Measurements from ENCODE around the gene SSTR3.

Gene SSTR3

DNA sequence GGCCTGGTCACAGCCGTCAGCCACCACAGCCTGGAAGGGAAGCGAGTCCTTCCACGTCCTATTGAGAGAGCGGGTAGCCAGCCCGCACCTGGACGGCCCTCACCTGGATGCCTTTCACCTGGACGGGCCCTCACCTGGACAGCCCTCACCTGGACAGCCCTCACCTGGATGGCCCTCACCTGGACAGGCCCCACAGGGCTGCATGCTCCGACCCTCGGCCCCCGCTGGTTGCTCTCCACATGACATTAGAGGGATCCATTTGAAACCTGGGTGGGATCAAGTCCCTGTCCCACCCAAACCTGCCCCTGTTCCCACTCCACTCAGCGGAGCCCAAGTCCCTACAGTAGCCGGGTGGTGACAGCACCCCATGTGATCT, 27.9 kb downstream of the SSTR3 start:
- TF ChIP-seq, protein P1, sequence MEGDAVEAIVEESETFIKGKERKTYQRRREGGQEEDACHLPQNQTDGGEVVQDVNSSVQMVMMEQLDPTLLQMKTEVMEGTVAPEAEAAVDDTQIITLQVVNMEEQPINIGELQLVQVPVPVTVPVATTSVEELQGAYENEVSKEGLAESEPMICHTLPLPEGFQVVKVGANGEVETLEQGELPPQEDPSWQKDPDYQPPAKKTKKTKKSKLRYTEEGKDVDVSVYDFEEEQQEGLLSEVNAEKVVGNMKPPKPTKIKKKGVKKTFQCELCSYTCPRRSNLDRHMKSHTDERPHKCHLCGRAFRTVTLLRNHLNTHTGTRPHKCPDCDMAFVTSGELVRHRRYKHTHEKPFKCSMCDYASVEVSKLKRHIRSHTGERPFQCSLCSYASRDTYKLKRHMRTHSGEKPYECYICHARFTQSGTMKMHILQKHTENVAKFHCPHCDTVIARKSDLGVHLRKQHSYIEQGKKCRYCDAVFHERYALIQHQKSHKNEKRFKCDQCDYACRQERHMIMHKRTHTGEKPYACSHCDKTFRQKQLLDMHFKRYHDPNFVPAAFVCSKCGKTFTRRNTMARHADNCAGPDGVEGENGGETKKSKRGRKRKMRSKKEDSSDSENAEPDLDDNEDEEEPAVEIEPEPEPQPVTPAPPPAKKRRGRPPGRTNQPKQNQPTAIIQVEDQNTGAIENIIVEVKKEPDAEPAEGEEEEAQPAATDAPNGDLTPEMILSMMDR (IDR thresholded peaks at IDR 0.05; ENCODE audit: extremely low read depth, missing control alignments), result no peak

GRCh38 chr22:37183432-37184379, 28.6 kb downstream of the SSTR3 start:
- TF ChIP-seq, protein P1 (IDR thresholded peaks at IDR 0.05; ENCODE audit: extremely low read depth, missing control alignments), result no peak
- DNase-seq (ENCODE audit: low spot score), result no peak

More for the DNA sequence above, 27.9 kb downstream of the SSTR3 start:
- DNase-seq (ENCODE audit: low spot score), result no peak

DNA sequence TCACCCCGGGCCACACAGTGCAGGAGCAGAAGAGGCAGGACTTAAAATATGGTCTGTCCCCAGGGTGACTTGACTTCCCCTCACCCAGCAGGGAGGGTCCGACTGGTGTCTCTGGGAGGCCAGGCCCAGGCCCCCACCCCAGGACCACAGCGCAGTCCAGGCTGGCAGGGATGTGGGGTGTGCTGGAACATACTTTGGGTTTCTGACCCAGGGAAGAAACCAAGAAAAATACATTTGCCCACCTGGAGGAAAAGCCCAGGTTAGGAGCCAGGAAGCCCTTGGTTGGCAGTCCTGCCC, 29.4 kb downstream of the SSTR3 start:
- TF ChIP-seq, protein P1 (IDR thresholded peaks at IDR 0.05; ENCODE audit: extremely low read depth, missing control alignments), result no peak
- no peak for DNase-seq (ENCODE audit: low spot score)

DNA sequence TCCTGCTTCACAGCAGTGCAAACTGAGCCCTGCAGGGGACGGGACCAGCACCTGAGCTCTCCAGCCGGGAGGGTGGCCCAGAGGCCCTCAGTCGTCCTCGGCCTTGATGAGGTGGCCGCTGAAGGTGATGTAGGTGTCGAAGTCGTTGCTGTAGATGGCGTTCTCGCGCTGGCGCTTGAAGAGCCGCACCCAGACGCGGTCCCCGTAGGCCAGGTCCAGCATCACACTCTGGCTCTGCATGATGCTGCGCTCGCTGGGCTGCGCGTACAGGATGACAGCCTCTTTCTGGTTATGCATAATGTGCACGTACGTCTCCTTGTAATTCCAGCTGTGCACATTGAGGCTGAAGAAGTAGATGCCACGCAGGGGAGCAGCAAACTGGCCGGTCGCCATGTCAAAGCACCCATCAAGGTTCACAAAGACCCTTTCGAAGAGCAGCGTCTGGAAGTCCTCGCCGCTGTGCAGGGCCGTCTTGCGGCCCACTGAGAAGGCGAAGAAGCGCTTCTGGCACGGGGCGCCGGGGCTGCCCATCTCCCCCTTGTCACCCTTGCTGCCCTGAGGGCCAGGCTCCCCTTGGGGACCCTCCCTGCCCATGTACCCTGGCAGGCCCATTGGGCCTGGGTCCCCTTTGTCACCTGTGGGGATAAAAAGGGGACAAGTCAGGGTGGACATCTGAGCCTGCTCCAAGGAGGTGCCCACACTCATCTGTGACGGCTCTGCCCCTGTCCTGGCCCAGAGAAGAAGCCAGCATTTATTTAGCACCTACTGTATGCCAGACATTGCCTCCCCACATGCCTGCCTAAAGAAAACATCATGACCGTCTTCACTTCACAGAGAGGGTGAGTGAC, 30.0 kb downstream of the SSTR3 start:
- DNase-seq (ENCODE audit: low spot score), result no peak
- TF ChIP-seq, protein P1 (IDR thresholded peaks at IDR 0.05; ENCODE audit: extremely low read depth, missing control alignments), result no peak

GRCh38 chr22:37181681-37182080, 30.6 kb downstream of the SSTR3 start:
- TF ChIP-seq, protein P1 (IDR thresholded peaks at IDR 0.05; ENCODE audit: extremely low read depth, missing control alignments), result no peak
- DNase-seq (ENCODE audit: low spot score), result no peak

DNA sequence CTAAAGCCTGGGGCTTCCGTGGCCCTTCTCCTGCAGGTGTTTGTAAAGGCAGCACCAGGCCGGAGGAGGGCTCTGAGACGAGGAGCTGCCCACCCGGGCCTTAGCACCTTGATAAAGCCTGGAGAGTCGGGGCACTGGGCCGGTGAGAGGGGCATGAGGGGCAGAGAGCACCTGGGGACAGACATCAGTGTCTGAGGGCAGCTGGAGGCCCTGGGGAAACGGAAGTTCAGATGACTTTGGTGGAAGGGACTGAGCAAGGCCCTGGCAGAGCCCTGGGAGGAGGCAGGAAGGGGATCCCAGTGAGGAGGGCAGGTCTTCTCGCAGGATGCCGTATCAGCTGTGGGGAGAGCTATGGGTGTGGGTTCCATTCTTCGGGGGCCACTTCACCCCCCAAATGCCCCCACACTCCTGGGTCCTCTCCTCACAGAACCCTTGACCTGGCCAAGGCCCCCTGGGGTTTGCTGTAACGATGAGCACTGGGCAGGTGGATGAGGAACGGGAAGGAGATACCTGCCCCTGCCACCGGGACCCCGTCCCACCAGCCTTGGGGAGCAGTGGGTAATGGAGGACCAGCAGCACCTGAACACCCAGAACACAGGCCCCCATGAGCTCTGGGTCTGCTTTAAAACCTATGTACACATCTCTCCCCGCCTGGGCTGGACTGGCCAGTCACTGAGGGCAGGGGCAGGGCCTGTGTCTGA, 31.6 kb downstream of the SSTR3 start:
- DNase-seq (ENCODE audit: low spot score), result no peak
- TF ChIP-seq, protein P1 (IDR thresholded peaks at IDR 0.05; ENCODE audit: extremely low read depth, missing control alignments), result no peak
